22Rv1 (cell line): ENCODE results near the gene DAAM2.

ENCODE experiments used
- H3K27ac ChIP-seq: fragments of 450-650 bp; 2 replicates; pipeline ENCODE4 v1.5.1; 2017
- ZFX ChIP-seq: fragments of 450-650 bp; IDR thresholded peaks from 2 replicates; pipeline ENCODE4 v1.6.1; 2017; ENCODE audit warnings: antibody characterized with exemption, borderline replicate concordance
- TF ChIP-seq, protein P1 (sequence below): fragments of 450-650 bp; IDR thresholded peaks from 2 replicates; pipeline ENCODE4 v1.5.1; 2017; ENCODE audit warnings: mild to moderate bottlenecking

DAAM2 gene

DNA sequence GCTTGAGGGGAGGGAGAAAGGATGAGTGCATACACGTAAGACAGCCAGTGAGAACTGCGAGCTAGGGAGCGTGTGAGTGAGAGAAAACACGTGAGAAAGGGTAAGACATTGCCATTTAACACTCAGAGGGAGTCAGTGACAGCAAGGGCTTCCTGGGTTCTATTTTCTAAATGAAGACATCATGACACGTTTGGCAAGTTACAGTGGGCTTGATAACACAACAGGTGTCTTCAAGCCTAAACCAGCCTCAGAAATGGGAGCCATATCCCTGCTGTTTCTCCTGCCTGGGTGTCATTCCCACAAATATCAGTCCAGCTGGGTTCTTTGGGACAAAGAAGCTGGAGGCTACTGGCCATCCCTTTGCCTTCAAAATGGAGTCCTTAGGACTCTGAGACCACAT lies 159.0 kb downstream of the DAAM2 start:
- no peak overlapping the region for H3K27ac ChIP-seq
- TF ChIP-seq, protein P1, sequence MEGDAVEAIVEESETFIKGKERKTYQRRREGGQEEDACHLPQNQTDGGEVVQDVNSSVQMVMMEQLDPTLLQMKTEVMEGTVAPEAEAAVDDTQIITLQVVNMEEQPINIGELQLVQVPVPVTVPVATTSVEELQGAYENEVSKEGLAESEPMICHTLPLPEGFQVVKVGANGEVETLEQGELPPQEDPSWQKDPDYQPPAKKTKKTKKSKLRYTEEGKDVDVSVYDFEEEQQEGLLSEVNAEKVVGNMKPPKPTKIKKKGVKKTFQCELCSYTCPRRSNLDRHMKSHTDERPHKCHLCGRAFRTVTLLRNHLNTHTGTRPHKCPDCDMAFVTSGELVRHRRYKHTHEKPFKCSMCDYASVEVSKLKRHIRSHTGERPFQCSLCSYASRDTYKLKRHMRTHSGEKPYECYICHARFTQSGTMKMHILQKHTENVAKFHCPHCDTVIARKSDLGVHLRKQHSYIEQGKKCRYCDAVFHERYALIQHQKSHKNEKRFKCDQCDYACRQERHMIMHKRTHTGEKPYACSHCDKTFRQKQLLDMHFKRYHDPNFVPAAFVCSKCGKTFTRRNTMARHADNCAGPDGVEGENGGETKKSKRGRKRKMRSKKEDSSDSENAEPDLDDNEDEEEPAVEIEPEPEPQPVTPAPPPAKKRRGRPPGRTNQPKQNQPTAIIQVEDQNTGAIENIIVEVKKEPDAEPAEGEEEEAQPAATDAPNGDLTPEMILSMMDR = no peak
- no peak for TF ChIP-seq ZFX

DNA sequence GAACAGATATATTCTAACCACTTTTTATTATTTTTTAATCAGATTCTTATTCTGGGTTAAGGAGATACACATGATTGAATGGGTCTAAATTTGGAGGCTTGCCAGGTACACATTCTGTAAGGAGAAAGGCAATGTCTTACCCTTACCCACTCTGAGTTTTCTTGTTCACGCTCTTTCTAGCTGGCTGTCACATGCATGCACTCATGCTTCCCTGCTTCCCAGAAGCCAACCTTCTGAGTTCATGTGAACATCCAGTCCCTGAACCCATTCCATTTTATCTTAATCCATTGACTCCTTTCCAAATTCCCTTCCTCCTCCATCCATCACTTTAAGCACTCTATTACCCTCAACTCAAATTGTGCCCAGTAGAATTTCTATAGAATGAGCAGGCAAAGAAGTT lies 159.5 kb downstream of the DAAM2 start:
- no peak overlapping the region for H3K27ac ChIP-seq
- TF ChIP-seq, protein P1 = no peak

DNA sequence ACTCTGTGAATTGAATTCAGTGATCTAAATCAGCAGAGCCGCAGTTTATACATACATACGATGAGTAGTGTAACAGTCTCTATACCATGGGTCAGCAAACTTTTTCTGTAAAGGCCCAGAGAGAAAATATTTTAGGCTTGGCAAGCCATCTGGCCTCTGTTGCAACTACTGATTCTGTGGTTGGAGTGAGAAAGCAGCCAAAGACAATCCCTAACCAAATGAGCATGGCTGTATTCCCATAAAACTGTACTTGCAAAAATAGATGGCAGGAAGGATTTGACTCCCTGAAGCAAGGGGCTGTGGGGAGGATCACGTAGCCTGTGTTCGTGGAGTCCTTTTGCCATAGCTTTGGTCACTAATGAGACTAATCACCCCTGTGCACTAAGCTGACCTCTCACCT lies 160.0 kb downstream of the DAAM2 start:
- no peak for TF ChIP-seq ZFX
- TF ChIP-seq, protein P1 = no peak
- no peak overlapping the region for H3K27ac ChIP-seq

DNA sequence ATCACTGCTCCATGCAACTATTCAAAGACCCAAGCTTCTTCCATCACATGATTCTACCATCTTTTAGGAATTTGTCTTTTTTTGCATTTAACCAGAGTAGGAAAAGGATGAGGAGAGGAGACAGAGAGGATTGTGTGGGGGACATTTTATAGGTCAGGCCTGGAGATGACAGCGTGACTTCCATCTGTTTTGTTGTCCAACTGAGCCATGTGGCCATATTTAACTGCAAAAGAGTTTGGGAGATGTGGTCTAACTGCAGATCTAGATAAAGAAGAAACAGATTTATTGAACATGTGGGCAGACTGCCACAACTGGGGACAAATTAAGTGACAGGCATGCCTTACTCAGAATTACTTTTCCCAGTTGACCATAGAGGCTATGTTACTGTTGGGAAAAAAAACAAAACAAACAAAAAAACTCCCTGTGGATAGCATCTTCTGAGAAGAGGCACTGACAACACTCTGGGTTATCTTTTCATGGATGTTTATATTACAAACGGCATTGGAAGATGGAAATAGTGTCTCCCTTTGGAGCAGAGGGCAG lies 161.0 kb downstream of the DAAM2 start:
- H3K27ac ChIP-seq = no peak overlapping the region
- TF ChIP-seq ZFX = no peak
- TF ChIP-seq, protein P1 = no peak
